Astrocyte (in vitro differentiated cells and primary cell): Measurements from ENCODE around the gene KRTAP12-2. TPM values are rescaled to one million over a fixed set of nuclear protein-coding genes. Genes with fewer than 3 reads are reported as not detected.

Source experiments
- DNase-seq: peaks from one replicate; pipeline ENCODE4 v3.0.0-alpha.2; 2010; ENCODE audit warnings: low read depth
- FAIRE-seq: peaks from 2 replicates; lab custom pipeline; 2011; peaks lifted over from hg19 to GRCh38; lab: Jason Lieb, UNC
- H2AFZ ChIP-seq: 2 replicates; pipeline ENCODE4 v1.6.0; 2012; ENCODE audit warnings: low read depth, low read length, inconsistent platforms
- H3K27ac ChIP-seq: 2 replicates; pipeline ENCODE4 v1.5.1; 2011; ENCODE audit warnings: low read depth, low read length, inconsistent platforms
- H3K27me3 ChIP-seq: 2 replicates; pipeline ENCODE4 v1.6.0; 2011; ENCODE audit warnings: low read length, inconsistent platforms; ENCODE audit not compliant: insufficient read depth
- H3K36me3 ChIP-seq: 2 replicates; pipeline ENCODE4 v1.5.1; 2011; ENCODE audit warnings: low read length, inconsistent platforms; ENCODE audit not compliant: insufficient read depth
- H3K4me1 ChIP-seq: 2 replicates; pipeline ENCODE4 v1.5.1; 2011; ENCODE audit warnings: low read length, inconsistent platforms; ENCODE audit not compliant: insufficient read depth
- H3K4me2 ChIP-seq: 2 replicates; pipeline ENCODE4 v1.6.0; 2012; ENCODE audit warnings: low read length, inconsistent platforms
- H3K4me3 ChIP-seq: 2 replicates; pipeline ENCODE4 v1.5.1; 2011; ENCODE audit warnings: low read depth, mild to moderate bottlenecking, low read length, inconsistent platforms; ENCODE audit not compliant: insufficient read depth
- H3K79me2 ChIP-seq: 2 replicates; pipeline ENCODE4 v1.6.0; 2012; ENCODE audit warnings: mild to moderate bottlenecking, low read length, inconsistent platforms; ENCODE audit not compliant: insufficient read depth
- H3K9ac ChIP-seq: 2 replicates; pipeline ENCODE4 v1.6.0; 2012; ENCODE audit warnings: mild to moderate bottlenecking, low read length, inconsistent platforms
- H3K9me3 ChIP-seq: 2 replicates; pipeline ENCODE4 v1.5.1; 2012; ENCODE audit warnings: low read depth, mild to moderate bottlenecking, low read length, inconsistent platforms; ENCODE audit not compliant: insufficient read depth
- H4K20me1 ChIP-seq: 2 replicates; pipeline ENCODE4 v1.6.0; 2012; ENCODE audit warnings: low read length, inconsistent platforms; ENCODE audit not compliant: insufficient read depth
- H3K27ac Mint-ChIP-seq: one replicate; pipeline ENCODE4 v1.8.0; 2021; ENCODE audit warnings: mild to moderate bottlenecking, mixed read lengths; ENCODE audit not compliant: unreplicated experiment
- H3K27me3 Mint-ChIP-seq: one replicate; pipeline ENCODE4 v1.8.0; 2021; ENCODE audit warnings: low read depth, mixed read lengths; ENCODE audit not compliant: unreplicated experiment
- H3K36me3 Mint-ChIP-seq: one replicate; pipeline ENCODE4 v1.8.0; 2021; ENCODE audit warnings: low read depth, mixed read lengths; ENCODE audit not compliant: unreplicated experiment
- H3K4me1 Mint-ChIP-seq: one replicate; pipeline ENCODE4 v1.8.0; 2021; ENCODE audit warnings: low read depth, mixed read lengths; ENCODE audit not compliant: unreplicated experiment
- H3K4me3 Mint-ChIP-seq: one replicate; pipeline ENCODE4 v1.8.0; 2021; ENCODE audit warnings: mild to moderate bottlenecking, moderate library complexity, mixed read lengths; ENCODE audit not compliant: unreplicated experiment
- H3K9me3 Mint-ChIP-seq: one replicate; pipeline ENCODE4 v1.8.0; 2021; ENCODE audit warnings: mild to moderate bottlenecking, mixed read lengths; ENCODE audit not compliant: unreplicated experiment
- EZH2 ChIP-seq: IDR thresholded peaks from 2 replicates; pipeline ENCODE4 v1.6.1; 2012; ENCODE audit warnings: mild to moderate bottlenecking, low read length, inconsistent platforms; ENCODE audit not compliant: insufficient read depth
- total RNA-seq: library from RNA; stranded (reverse); gene quantifications from 2 replicates; pipeline ENCODE4 v1.2.1, GENCODE V29; 2021
- TF ChIP-seq, protein P1 (sequence below): IDR thresholded peaks from 2 replicates; pipeline ENCODE4 v1.5.1; 2011; ENCODE audit warnings: low read depth, mild to moderate bottlenecking, inconsistent platforms, low read length, moderate library complexity; ENCODE audit not compliant: insufficient read depth

KRTAP12-2 gene
- total RNA-seq, 1 donor from 2014 or later = not detected

- no peak overlapping the region for H3K27ac Mint-ChIP-seq
Measured at GRCh38 chr21:44618909-44619308, 47.8 kb downstream of the KRTAP12-2 start.

DNA sequence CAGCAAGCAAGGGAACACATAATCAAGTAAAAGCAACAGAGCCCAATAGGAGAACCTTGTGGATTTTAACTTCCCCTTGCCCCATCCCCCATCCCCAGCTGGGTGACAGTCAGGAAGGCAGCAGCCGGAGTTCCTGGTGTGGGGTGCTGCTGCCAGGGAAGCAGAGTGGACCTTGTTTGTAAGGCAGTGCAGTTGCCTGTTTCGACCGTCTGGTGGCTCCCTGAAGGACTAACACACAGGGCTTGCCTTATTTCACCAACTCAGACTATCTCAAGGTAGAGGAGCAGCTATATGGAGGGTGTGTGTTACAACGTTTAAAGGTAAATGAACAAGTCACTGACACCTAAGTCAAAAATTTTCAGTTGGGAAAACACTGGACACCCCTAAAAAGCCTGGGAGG is 48.2 kb downstream of the KRTAP12-2 start:
- peaks cover 29% of the 10 kb centered on the region for H3K9me3 Mint-ChIP-seq
- FAIRE-seq (no peak), DNase-seq (peak; percentile 2)
- H3K36me3 Mint-ChIP-seq = no peaks in the 10 kb centered on the region
- Histone ChIP-seq H3K27me3 (no peaks in the 10 kb centered on the region), H2AFZ (no peak overlapping the region), H3K79me2 (no peaks in the 10 kb centered on the region), H4K20me1 (no peaks in the 10 kb centered on the region), H3K4me2 (no peak overlapping the region), H3K9me3 (peaks cover 4% of the 10 kb centered on the region), H3K36me3 (no peaks in the 10 kb centered on the region), H3K4me3 (no peak overlapping the region), H3K9ac (no peak overlapping the region), H3K4me1 (no peaks in the 10 kb centered on the region), H3K27ac (no peak overlapping the region)
- H3K4me3 Mint-ChIP-seq = no peak overlapping the region
- H3K4me1 Mint-ChIP-seq = no peaks in the 10 kb centered on the region
- peaks cover 13% of the 10 kb centered on the region for H3K27me3 Mint-ChIP-seq
- TF ChIP-seq, protein P1, sequence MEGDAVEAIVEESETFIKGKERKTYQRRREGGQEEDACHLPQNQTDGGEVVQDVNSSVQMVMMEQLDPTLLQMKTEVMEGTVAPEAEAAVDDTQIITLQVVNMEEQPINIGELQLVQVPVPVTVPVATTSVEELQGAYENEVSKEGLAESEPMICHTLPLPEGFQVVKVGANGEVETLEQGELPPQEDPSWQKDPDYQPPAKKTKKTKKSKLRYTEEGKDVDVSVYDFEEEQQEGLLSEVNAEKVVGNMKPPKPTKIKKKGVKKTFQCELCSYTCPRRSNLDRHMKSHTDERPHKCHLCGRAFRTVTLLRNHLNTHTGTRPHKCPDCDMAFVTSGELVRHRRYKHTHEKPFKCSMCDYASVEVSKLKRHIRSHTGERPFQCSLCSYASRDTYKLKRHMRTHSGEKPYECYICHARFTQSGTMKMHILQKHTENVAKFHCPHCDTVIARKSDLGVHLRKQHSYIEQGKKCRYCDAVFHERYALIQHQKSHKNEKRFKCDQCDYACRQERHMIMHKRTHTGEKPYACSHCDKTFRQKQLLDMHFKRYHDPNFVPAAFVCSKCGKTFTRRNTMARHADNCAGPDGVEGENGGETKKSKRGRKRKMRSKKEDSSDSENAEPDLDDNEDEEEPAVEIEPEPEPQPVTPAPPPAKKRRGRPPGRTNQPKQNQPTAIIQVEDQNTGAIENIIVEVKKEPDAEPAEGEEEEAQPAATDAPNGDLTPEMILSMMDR = no peak
- TF ChIP-seq EZH2 = no peak
- peak overlapping the region; percentile 20 for H3K27ac Mint-ChIP-seq

More at GRCh38 chr21:44618909-44619308, 47.8 kb downstream of the KRTAP12-2 start:
- H4K20me1 ChIP-seq = no peaks in the 10 kb centered on the region
- peaks cover 13% of the 10 kb centered on the region for H3K27me3 Mint-ChIP-seq
- peaks cover 32% of the 10 kb centered on the region for H3K9me3 Mint-ChIP-seq
- peaks cover 4% of the 10 kb centered on the region for H3K9me3 ChIP-seq
- no peak overlapping the region for H2AFZ ChIP-seq
- H3K27ac ChIP-seq = no peak overlapping the region
- no peaks in the 10 kb centered on the region for H3K36me3 ChIP-seq
- DNase-seq (no peak), FAIRE-seq (no peak)
- H3K27me3 ChIP-seq = no peaks in the 10 kb centered on the region
- H3K4me3 ChIP-seq = no peak overlapping the region
- no peak overlapping the region for H3K4me2 ChIP-seq
- no peaks in the 10 kb centered on the region for H3K79me2 ChIP-seq
- TF ChIP-seq, protein P1 = no peak
- no peak for TF ChIP-seq EZH2
- no peak overlapping the region for H3K9ac ChIP-seq
- H3K4me1 Mint-ChIP-seq = no peaks in the 10 kb centered on the region
- H3K4me1 ChIP-seq = no peaks in the 10 kb centered on the region
- H3K4me3 Mint-ChIP-seq = no peak overlapping the region
- no peaks in the 10 kb centered on the region for H3K36me3 Mint-ChIP-seq

DNA sequence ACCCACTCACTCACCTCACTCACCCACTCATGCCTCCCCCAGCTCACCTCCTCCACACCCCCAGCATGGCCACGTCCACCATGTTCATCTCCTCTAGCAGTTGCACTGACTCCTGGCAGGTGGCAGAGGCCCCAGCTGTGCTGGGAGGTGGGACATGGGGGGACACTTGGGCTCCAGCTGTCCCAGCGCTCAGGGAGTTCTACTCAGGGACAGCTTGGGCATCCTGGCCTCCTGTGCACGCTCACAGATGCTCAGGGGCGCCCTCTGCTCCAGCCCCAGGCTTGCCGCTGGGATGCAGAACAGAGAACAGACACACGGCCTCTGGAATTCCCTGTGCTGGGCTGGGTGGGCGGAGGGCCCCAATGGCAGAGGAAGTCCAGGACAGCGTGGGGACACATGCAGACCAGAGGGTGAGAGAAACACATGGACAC is 49.6 kb downstream of the KRTAP12-2 start:
- Histone ChIP-seq H3K36me3 (no peaks in the 10 kb centered on the region), H3K27ac (no peak overlapping the region), H3K4me2 (no peak overlapping the region), H2AFZ (no peak overlapping the region), H3K4me3 (no peak overlapping the region), H3K4me1 (no peaks in the 10 kb centered on the region), H4K20me1 (no peaks in the 10 kb centered on the region), H3K9ac (no peak overlapping the region), H3K27me3 (no peaks in the 10 kb centered on the region), H3K79me2 (no peaks in the 10 kb centered on the region), H3K9me3 (peaks cover 3% of the 10 kb centered on the region)
- no peaks in the 10 kb centered on the region for H3K36me3 Mint-ChIP-seq
- FAIRE-seq (no peak), DNase-seq (no peak)
- no peak overlapping the region for H3K4me3 Mint-ChIP-seq
- H3K27me3 Mint-ChIP-seq = peaks cover 19% of the 10 kb centered on the region
- H3K9me3 Mint-ChIP-seq = peaks cover 25% of the 10 kb centered on the region
- no peak for TF ChIP-seq EZH2
- TF ChIP-seq, protein P1 = no peak
- no peak overlapping the region for H3K27ac Mint-ChIP-seq
- no peaks in the 10 kb centered on the region for H3K4me1 Mint-ChIP-seq
